ENCODE results near the gene MFAP5. TPM values are rescaled to one million over a fixed set of nuclear protein-coding genes. Genes with fewer than 3 reads are reported as not detected.

Gene MFAP5
- total RNA-seq, 1 experiment from 2014 or later, result 0.26 TPM

DNA sequence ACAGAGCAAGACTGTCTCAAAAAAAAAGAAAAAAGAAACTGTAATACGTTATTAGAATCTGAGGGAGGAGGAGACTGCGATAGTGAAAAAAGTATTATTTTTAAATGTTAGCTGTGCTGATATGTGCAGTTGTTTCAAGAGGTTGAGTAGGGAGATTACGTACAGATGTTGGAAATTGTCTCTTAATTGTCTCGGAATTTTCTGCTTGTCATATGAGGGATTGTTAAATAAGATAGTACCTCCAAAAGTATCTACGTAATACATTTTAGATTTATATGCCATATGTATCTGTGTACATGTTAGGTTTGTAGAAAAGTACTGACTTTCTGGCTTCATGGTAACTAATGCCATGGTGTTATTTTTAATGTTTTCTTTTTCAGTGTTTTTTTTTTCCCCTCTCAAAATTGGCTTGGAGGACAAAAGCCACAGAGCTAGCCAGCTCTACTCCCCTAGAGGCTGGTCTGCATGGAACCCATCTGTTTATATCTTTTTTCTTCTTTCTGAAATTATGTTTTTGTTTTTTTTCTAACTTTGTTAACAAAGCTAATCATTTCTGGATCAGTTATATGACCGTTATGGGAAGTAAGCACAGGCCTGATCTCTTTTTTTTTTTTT lies 38.5 kb upstream of the MFAP5 start:
- no peak overlapping the region for H3K27ac ChIP-seq (ENCODE audit: insufficient read length, low read depth, low read length)
- H3K4me3 Mint-ChIP-seq, result peak overlapping the region in 1 of 2 experiments; percentile 30; a peak in 3 of 5 replicates

More for the DNA sequence above, 38.5 kb upstream of the MFAP5 start:
- Histone ChIP-seq H2BK120ac (ENCODE audit: low read depth, low read length, poor library complexity, severe bottlenecking) (no peak overlapping the region), H2BK15ac (ENCODE audit: low read depth, low read length) (no peak overlapping the region), H3T11ph (ENCODE audit: low read length) (no peak overlapping the region), H4K8ac (replicated peaks; ENCODE audit: insufficient read length, low read depth, low read length) (no peak overlapping the region), H4K20me1 (ENCODE audit: control insufficient read depth, insufficient read depth, insufficient read length) (no peaks in the 10 kb centered on the region), H4K5ac (ENCODE audit: insufficient read length, low read depth, low read length) (no peak overlapping the region), H3K79me2 (ENCODE audit: insufficient read depth, low read length) (peaks cover 34% of the 10 kb centered on the region; the same call in 1 of the 2 replicates), H3K56ac (ENCODE audit: insufficient read length, low read depth, low read length) (no peak overlapping the region), H3K27me3 (ENCODE audit: insufficient read depth, low read length) (no peaks in the 10 kb centered on the region), H4K91ac (ENCODE audit: insufficient read length, low read depth, low read length) (no peak overlapping the region), H3K4me1 (ENCODE audit: insufficient read depth, low read length) (no peaks in the 10 kb centered on the region; the same call in 1 of the 2 replicates), H3K79me1 (ENCODE audit: insufficient read depth, low read depth, low read length, poor library complexity, severe bottlenecking) (peaks cover 10% of the 10 kb centered on the region), H3K14ac (ENCODE audit: insufficient read depth, low read length) (no peak overlapping the region), H3K9me3 (ENCODE audit: control insufficient read depth, low read depth, low read length) (no peaks in the 10 kb centered on the region), H2AFZ (ENCODE audit: low read length) (no peak overlapping the region), H3K4me2 (ENCODE audit: insufficient read depth, insufficient read length, low read length) (no peak overlapping the region), H2BK12ac (ENCODE audit: insufficient read length, low read depth, low read length) (no peak overlapping the region), H3K9ac (ENCODE audit: extremely low read depth, insufficient read length, low read length) (no peak overlapping the region), H2BK5ac (ENCODE audit: insufficient read length, low read length) (no peak overlapping the region), H3K18ac (ENCODE audit: insufficient read length, low read depth, low read length) (no peak overlapping the region), H3K4ac (ENCODE audit: low read depth, low read length) (no peak overlapping the region), H3K23ac (ENCODE audit: insufficient read length, low read depth, low read length) (no peak overlapping the region), H2AK5ac (ENCODE audit: insufficient read length, low read length) (no peak overlapping the region), H2BK20ac (ENCODE audit: low read depth, low read length, poor library complexity, severe bottlenecking) (no peak overlapping the region), H3K23me2 (ENCODE audit: insufficient read length, low read depth, low read length, poor library complexity, severe bottlenecking) (peaks cover 9% of the 10 kb centered on the region)
- TF ChIP-seq, protein P1, sequence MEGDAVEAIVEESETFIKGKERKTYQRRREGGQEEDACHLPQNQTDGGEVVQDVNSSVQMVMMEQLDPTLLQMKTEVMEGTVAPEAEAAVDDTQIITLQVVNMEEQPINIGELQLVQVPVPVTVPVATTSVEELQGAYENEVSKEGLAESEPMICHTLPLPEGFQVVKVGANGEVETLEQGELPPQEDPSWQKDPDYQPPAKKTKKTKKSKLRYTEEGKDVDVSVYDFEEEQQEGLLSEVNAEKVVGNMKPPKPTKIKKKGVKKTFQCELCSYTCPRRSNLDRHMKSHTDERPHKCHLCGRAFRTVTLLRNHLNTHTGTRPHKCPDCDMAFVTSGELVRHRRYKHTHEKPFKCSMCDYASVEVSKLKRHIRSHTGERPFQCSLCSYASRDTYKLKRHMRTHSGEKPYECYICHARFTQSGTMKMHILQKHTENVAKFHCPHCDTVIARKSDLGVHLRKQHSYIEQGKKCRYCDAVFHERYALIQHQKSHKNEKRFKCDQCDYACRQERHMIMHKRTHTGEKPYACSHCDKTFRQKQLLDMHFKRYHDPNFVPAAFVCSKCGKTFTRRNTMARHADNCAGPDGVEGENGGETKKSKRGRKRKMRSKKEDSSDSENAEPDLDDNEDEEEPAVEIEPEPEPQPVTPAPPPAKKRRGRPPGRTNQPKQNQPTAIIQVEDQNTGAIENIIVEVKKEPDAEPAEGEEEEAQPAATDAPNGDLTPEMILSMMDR (conservative IDR thresholded peaks at IDR 0.05), result no peak
- Mint-ChIP-seq H3K27ac (no peak overlapping the region; a peak in 1 of 7 replicates), H3K9me3 (no peaks in the 10 kb centered on the region), H3K4me1 (peaks cover 33 to 39% of the 10 kb centered on the region in 2 experiments), H3K27me3 (ENCODE audit: low read depth) (no peaks in the 10 kb centered on the region), H3K36me3 (ENCODE audit: insufficient read depth in 1 of 3, low read depth in 3 of 3) (peaks cover 13 to 22% (median 15%) of the 10 kb centered on the region in 3 experiments; a peak in 6 of 7 replicates)
- no peak for DNase-seq
- WGBS (ENCODE audit: extremely low coverage, insufficient read length, low lambda C conversion rate), result 100% methylated on average over 1 of the region's 6 CpGs
